GM12878 (cell line): ENCODE data around the gene CDKL5. TPM values are rescaled to one million over a fixed set of nuclear protein-coding genes. Genes with fewer than 3 reads are reported as not detected.
A peak's percentile ranks its signal among the peaks of the same experiment; 100 is the strongest.

Experiments
- BCLAF1 ChIP-seq: fragments of 450-650 bp; IDR thresholded peaks from 2 replicates; pipeline ENCODE4 v1.6.1; 2017; ENCODE audit warnings: antibody characterized with exemption, mild to moderate bottlenecking, moderate library complexity
- E2F8 ChIP-seq: fragments of 450-650 bp; IDR thresholded peaks from 2 replicates; pipeline ENCODE4 v1.6.1; 2018; ENCODE audit warnings: mild to moderate bottlenecking, low read depth, moderate library complexity; ENCODE audit not compliant: partially characterized antibody
- HCFC1 ChIP-seq: fragments of 150-350 bp; IDR thresholded peaks from 2 replicates; pipeline ENCODE4 v1.6.1; 2014; ENCODE audit warnings: low read length
- NR2F1 ChIP-seq: fragments of 450-650 bp; conservative IDR thresholded peaks from 2 replicates; pipeline ENCODE4 v1.6.1; 2017; ENCODE audit warnings: mild to moderate bottlenecking
- NRF1 ChIP-seq: conservative IDR thresholded peaks from 2 replicates; pipeline ENCODE4 v1.6.1; 2011; ENCODE audit warnings: mild to moderate bottlenecking, low read depth, low read length, improper control_type of control experiment
- PBX3 ChIP-seq: IDR thresholded peaks from 2 replicates; pipeline ENCODE4 v1.6.1; 2011; ENCODE audit warnings: mild to moderate bottlenecking, low read depth, low read length, moderate library complexity; ENCODE audit not compliant: insufficient replicate concordance
- RAD21 ChIP-seq: IDR thresholded peaks from 2 replicates; pipeline ENCODE4 v1.6.1; 2011; ENCODE audit warnings: mild to moderate bottlenecking, low read depth, low read length, moderate library complexity; ENCODE audit not compliant: insufficient read depth
- SIX5 ChIP-seq: IDR thresholded peaks from 2 replicates; pipeline ENCODE4 v1.6.1; 2011; ENCODE audit warnings: mild to moderate bottlenecking, low read depth, low read length, moderate library complexity; ENCODE audit not compliant: severe bottlenecking
- SMAD5 ChIP-seq: IDR thresholded peaks from 2 replicates; pipeline ENCODE4 v1.6.1; 2016; ENCODE audit warnings: antibody characterized with exemption, low read depth
- ZNF384 ChIP-seq: IDR thresholded peaks from 2 replicates; pipeline ENCODE4 v1.6.1; 2012; ENCODE audit warnings: low read depth, mild to moderate bottlenecking, low read length, improper control_type of control experiment, borderline replicate concordance
- ZNF592 ChIP-seq: fragments of 450-650 bp; IDR thresholded peaks from 2 replicates; pipeline ENCODE4 v1.6.1; 2017; ENCODE audit warnings: mild to moderate bottlenecking, moderate library complexity
- ZNF687 ChIP-seq: fragments of 450-650 bp; IDR thresholded peaks from 2 replicates; pipeline ENCODE4 v1.6.1; 2017; ENCODE audit warnings: mild to moderate bottlenecking, moderate library complexity
- polyA plus RNA-seq, 11 experiments: library from polyadenylated mRNA; depleted of rRNA in 4 of 11; unstranded in 6 of 11; stranded (reverse) in 5 of 11; fragments of >200 nt; fragmentation: Nextera tagmentation in 4 of 11; fragmentation: Illumina TruSeq in 1 of 11; extraction: Ambion mirVana in 4 of 11; extraction: Trizol in 1 of 11; gene quantifications; 1 replicate in 1 of 11; 2 replicates in 10 of 11; pipeline versions ENCODE4 v1.2.1 to v1.2.3, GENCODE V29; 2011 to 2016; ENCODE audit warnings: inconsistent platforms in 2 of 11, missing spikeins in 2 of 11, low read depth in 1 of 11
- total RNA-seq, 4 experiments: library from RNA; depleted of rRNA in 3 of 4; stranded (reverse); fragments of >200 nt in 3 of 4; fragmentation: Illumina TruSeq in 1 of 4; extraction: Trizol in 1 of 4; gene quantifications; 2 replicates each; pipeline versions ENCODE4 v1.2.1 to v1.2.3, GENCODE V29; 2013 to 2021

Gene CDKL5
- total and polyA plus RNA-seq, 10 of the 15 experiments (the other 5 are each of a cell fraction or from before 2014, with no cell fraction given), result 1.4 to 14.5 (median 6.3) TPM

- TF ChIP-seq E2F8 (no peak), PBX3 (no peak), NR2F1 (no peak), SIX5 (no peak), BCLAF1 (no peak), ZNF687 (peak; percentile 65), ZNF384 (no peak), ZNF592 (no peak), SMAD5 (no peak), NRF1 (no peak), RAD21 (peak; percentile 16; the same call in 1 of the 2 replicates), HCFC1 (no peak)
Observed at GRCh38 chrX:18668071-18668835, 242.8 kb downstream of the CDKL5 start (continued).
